ENCODE measurements around the gene CDH23. TPM values are rescaled to one million over a fixed set of nuclear protein-coding genes. Genes with fewer than 3 reads are reported as not detected.

CDH23 gene
- total and polyA plus RNA-seq, 5 donors = 2.4 to 6.3 (median 5.2) TPM

- H3K4me1 ChIP-seq (ENCODE audit: control insufficient read depth, insufficient read depth, low read length) = peaks cover 19% of the 10 kb centered on the region
- H3K9me3 ChIP-seq (ENCODE audit: control insufficient read depth, low read length) = no peaks in the 10 kb centered on the region
- no peak overlapping the region for H3K4me3 ChIP-seq (ENCODE audit: low read length)
- WGBS = 82% methylated on average over 5 of the region's 5 CpGs
- intact Hi-C loops (cut with DNase I) = no loop called here
- DNase-seq = no peak
- H3K27me3 ChIP-seq (ENCODE audit: control insufficient read depth, insufficient read depth) = no peaks in the 10 kb centered on the region
- H3K27ac ChIP-seq (ENCODE audit: low read length) = no peak overlapping the region
- no peak for ATAC-seq
Observed at GRCh38 chr10:71478813-71479365, 82.2 kb downstream of the CDH23 start.

- no peak for ATAC-seq
- H3K27me3 ChIP-seq (ENCODE audit: control insufficient read depth, insufficient read depth) = no peaks in the 10 kb centered on the region
- H3K4me3 ChIP-seq (ENCODE audit: low read length) = no peak overlapping the region
- intact Hi-C loops (cut with DNase I) = no loop called here
- H3K4me1 ChIP-seq (ENCODE audit: control insufficient read depth, insufficient read depth, low read length) = peaks cover 19% of the 10 kb centered on the region
- no peak for DNase-seq
- H3K27ac ChIP-seq (ENCODE audit: low read length) = no peak overlapping the region
- H3K9me3 ChIP-seq (ENCODE audit: control insufficient read depth, low read length) = no peaks in the 10 kb centered on the region
- WGBS = 84% methylated on average over 5 of the region's 5 CpGs
Observed at GRCh38 chr10:71479831-71480230, 83.1 kb downstream of the CDH23 start.

- Histone ChIP-seq H3K4me1 (ENCODE audit: control insufficient read depth, insufficient read depth, low read length) (peaks cover 14% of the 10 kb centered on the region), H3K27ac (ENCODE audit: low read length) (no peak overlapping the region), H3K9me3 (ENCODE audit: control insufficient read depth, low read length) (no peaks in the 10 kb centered on the region), H3K4me3 (ENCODE audit: low read length) (no peak overlapping the region), H3K27me3 (ENCODE audit: control insufficient read depth, insufficient read depth) (no peaks in the 10 kb centered on the region)
- intact Hi-C loops (cut with DNase I) = no loop called here
- DNase-seq (no peak), ATAC-seq (no peak)
- WGBS = 89% methylated on average over 5 of the region's 5 CpGs
Observed at GRCh38 chr10:71480662-71481061, 83.9 kb downstream of the CDH23 start.

GRCh38 chr10:71481746-71482410, 85.2 kb downstream of the CDH23 start:
- H3K4me3 ChIP-seq (ENCODE audit: low read length) = no peak overlapping the region
- intact Hi-C loops (cut with DNase I) = no loop called here
- no peak overlapping the region for H3K27ac ChIP-seq (ENCODE audit: low read length)
- H3K9me3 ChIP-seq (ENCODE audit: control insufficient read depth, low read length) = no peaks in the 10 kb centered on the region
- WGBS = 86% methylated on average over 13 of the region's 13 CpGs
- no peak for DNase-seq
- H3K27me3 ChIP-seq (ENCODE audit: control insufficient read depth, insufficient read depth) = no peaks in the 10 kb centered on the region
- ATAC-seq = no peak
- peaks cover 6% of the 10 kb centered on the region for H3K4me1 ChIP-seq (ENCODE audit: control insufficient read depth, insufficient read depth, low read length)

GRCh38 chr10:71482620-71483019, 85.9 kb downstream of the CDH23 start:
- no peak for ATAC-seq

GRCh38 chr10:71483135-71483534, 86.4 kb downstream of the CDH23 start:
- 90% methylated on average over 4 of the region's 4 CpGs for WGBS
- no peak overlapping the region for H3K4me3 ChIP-seq (ENCODE audit: low read length)
- no peak overlapping the region for H3K27ac ChIP-seq (ENCODE audit: low read length)
- intact Hi-C loops (cut with DNase I) = no loop called here
- H3K27me3 ChIP-seq (ENCODE audit: control insufficient read depth, insufficient read depth) = no peaks in the 10 kb centered on the region
- H3K4me1 ChIP-seq (ENCODE audit: control insufficient read depth, insufficient read depth, low read length) = peaks cover 2% of the 10 kb centered on the region
- ATAC-seq (no peak), DNase-seq (no peak)
- H3K9me3 ChIP-seq (ENCODE audit: control insufficient read depth, low read length) = no peaks in the 10 kb centered on the region

More at GRCh38 chr10:71482620-71483019, 85.9 kb downstream of the CDH23 start:
- Histone ChIP-seq H3K27me3 (ENCODE audit: control insufficient read depth, insufficient read depth) (no peaks in the 10 kb centered on the region), H3K9me3 (ENCODE audit: control insufficient read depth, low read length) (no peaks in the 10 kb centered on the region), H3K27ac (ENCODE audit: low read length) (no peak overlapping the region), H3K4me1 (ENCODE audit: control insufficient read depth, insufficient read depth, low read length) (peaks cover 2% of the 10 kb centered on the region), H3K4me3 (ENCODE audit: low read length) (no peak overlapping the region)
- no peak for DNase-seq
- 95% methylated on average over 6 of the region's 6 CpGs for WGBS
- intact Hi-C loops (cut with DNase I) = no loop called here

GRCh38 chr10:71483885-71484751, 87.4 kb downstream of the CDH23 start:
- ATAC-seq (peak; percentile 30 to 59), DNase-seq (no peak)
- Histone ChIP-seq H3K4me1 (ENCODE audit: control insufficient read depth, insufficient read depth, low read length) (no peaks in the 10 kb centered on the region), H3K9me3 (ENCODE audit: control insufficient read depth, low read length) (no peaks in the 10 kb centered on the region), H3K27me3 (ENCODE audit: control insufficient read depth, insufficient read depth) (no peaks in the 10 kb centered on the region), H3K27ac (ENCODE audit: low read length) (no peak overlapping the region), H3K4me3 (ENCODE audit: low read length) (no peak overlapping the region)
- WGBS = 50% methylated on average over 22 of the region's 22 CpGs
- intact Hi-C loops (cut with DNase I) = no loop called here

GRCh38 chr10:71486484-71487114, 89.9 kb downstream of the CDH23 start:
- H3K27ac ChIP-seq (ENCODE audit: low read length) = no peak overlapping the region
- 39% methylated on average over 6 of the region's 6 CpGs for WGBS
- intact Hi-C loops (cut with DNase I) = no loop called here
- H3K4me1 ChIP-seq (ENCODE audit: control insufficient read depth, insufficient read depth, low read length) = no peaks in the 10 kb centered on the region
- no peaks in the 10 kb centered on the region for H3K9me3 ChIP-seq (ENCODE audit: control insufficient read depth, low read length)
- peak; percentile 32 to 86 (median 76) for DNase-seq
- H3K4me3 ChIP-seq (ENCODE audit: low read length) = no peak overlapping the region
- ATAC-seq = peak; percentile 53 to 65
- no peaks in the 10 kb centered on the region for H3K27me3 ChIP-seq (ENCODE audit: control insufficient read depth, insufficient read depth)

GRCh38 chr10:71487726-71488125, 91.0 kb downstream of the CDH23 start:
- Histone ChIP-seq H3K4me3 (ENCODE audit: low read length) (no peak overlapping the region), H3K9me3 (ENCODE audit: control insufficient read depth, low read length) (no peaks in the 10 kb centered on the region), H3K27me3 (ENCODE audit: control insufficient read depth, insufficient read depth) (no peaks in the 10 kb centered on the region), H3K4me1 (ENCODE audit: control insufficient read depth, insufficient read depth, low read length) (no peaks in the 10 kb centered on the region), H3K27ac (ENCODE audit: low read length) (no peak overlapping the region)
- 87% methylated on average over 1 of the region's 1 CpG for WGBS
- ATAC-seq (no peak), DNase-seq (no peak)
- intact Hi-C loops (cut with DNase I) = no loop called here

- DNase-seq (no peak), ATAC-seq (no peak)
- no peaks in the 10 kb centered on the region for H3K27me3 ChIP-seq (ENCODE audit: control insufficient read depth, insufficient read depth)
- intact Hi-C loops (cut with DNase I) = no loop called here
- WGBS = 91% methylated on average over 2 of the region's 2 CpGs
- H3K9me3 ChIP-seq (ENCODE audit: control insufficient read depth, low read length) = no peaks in the 10 kb centered on the region
- no peak overlapping the region for H3K4me3 ChIP-seq (ENCODE audit: low read length)
- H3K27ac ChIP-seq (ENCODE audit: low read length) = no peak overlapping the region
- H3K4me1 ChIP-seq (ENCODE audit: control insufficient read depth, insufficient read depth, low read length) = no peaks in the 10 kb centered on the region
Observed at GRCh38 chr10:71489077-71489476, 92.4 kb downstream of the CDH23 start.

- intact Hi-C loops (cut with DNase I) = loop anchor here in 1 of 4 donors (10.0 kb wide), 1 partner anchor 72 kb away; no protein-coding TSS in a partner anchor
- H3K9me3 ChIP-seq (ENCODE audit: control insufficient read depth, low read length) = no peaks in the 10 kb centered on the region
- H3K27me3 ChIP-seq (ENCODE audit: control insufficient read depth, insufficient read depth) = no peaks in the 10 kb centered on the region
- H3K4me3 ChIP-seq (ENCODE audit: low read length) = no peak overlapping the region
- 83% methylated on average over 6 of the region's 6 CpGs for WGBS
- DNase-seq (peak in 1 of 3 donors; percentile 4), ATAC-seq (no peak)
- no peak overlapping the region for H3K27ac ChIP-seq (ENCODE audit: low read length)
- no peaks in the 10 kb centered on the region for H3K4me1 ChIP-seq (ENCODE audit: control insufficient read depth, insufficient read depth, low read length)
Observed at GRCh38 chr10:71492872-71493271, 96.2 kb downstream of the CDH23 start.

All from right cardiac atrium (tissue), 5 donors.